Fibroblast of skin of right quadriceps (primary cell): Measurements from ENCODE around the gene CSTPP1.

Experiments
- DNase-seq: peaks from one replicate; pipeline ENCODE4 v3.0.0-alpha.2; 2013

The CSTPP1 gene, protein sequence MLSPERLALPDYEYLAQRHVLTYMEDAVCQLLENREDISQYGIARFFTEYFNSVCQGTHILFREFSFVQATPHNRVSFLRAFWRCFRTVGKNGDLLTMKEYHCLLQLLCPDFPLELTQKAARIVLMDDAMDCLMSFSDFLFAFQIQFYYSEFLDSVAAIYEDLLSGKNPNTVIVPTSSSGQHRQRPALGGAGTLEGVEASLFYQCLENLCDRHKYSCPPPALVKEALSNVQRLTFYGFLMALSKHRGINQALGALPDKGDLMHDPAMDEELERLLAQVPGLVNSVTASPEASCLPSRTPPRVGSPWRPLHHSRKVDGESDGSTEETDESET

DNA sequence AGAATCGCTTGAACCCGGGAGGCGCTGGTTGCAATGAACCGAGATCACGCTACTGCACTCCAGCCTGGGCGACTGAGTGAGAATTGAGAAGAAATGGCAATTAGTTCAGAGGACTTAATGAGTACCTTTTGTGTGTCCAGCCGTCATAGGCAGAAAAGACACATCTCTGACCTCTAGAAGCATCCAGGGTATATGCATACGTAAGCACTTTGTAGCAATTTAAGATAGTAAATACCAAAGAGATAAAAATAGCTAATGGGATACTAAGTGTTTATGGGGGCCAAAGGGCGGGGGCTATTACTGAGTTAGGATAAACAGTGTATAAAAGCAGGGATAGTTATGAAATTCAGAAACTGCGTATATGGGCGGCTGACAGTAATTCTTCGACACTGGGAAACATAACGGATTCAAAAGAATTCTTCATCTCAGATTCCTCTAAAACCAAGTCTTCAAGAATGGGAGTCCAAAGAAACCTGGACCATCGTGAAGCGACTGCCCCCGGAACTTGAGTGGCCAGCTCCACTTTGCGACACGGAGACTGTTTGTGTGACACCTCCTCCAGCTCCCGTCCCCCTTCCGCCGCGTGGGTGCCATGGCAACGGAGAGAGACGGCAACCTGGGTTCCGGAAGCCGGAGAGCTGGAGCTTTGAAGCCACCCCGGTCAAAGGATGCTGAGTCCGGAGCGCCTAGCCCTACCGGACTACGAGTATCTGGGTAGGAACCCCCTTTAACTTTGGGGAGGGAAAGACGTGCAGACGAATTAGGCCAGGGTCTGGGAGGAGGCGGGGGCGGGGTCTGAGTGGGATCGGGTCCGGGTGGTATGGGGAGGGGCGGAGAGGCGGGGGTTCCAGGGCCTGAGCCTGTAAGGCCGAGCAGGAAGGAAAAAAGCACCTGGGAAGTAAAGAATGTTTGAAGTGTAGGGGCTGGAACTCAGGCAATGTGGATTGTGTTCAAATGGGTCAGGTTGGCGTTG is at the start of gene CSTPP1:
Gene CSTPP1 (plus strand): TSS at position 624 of the 973 bp plus-strand sequence. CDS start 45 bp downstream, at position 669.
- peak; percentile 93 for DNase-seq

DNA sequence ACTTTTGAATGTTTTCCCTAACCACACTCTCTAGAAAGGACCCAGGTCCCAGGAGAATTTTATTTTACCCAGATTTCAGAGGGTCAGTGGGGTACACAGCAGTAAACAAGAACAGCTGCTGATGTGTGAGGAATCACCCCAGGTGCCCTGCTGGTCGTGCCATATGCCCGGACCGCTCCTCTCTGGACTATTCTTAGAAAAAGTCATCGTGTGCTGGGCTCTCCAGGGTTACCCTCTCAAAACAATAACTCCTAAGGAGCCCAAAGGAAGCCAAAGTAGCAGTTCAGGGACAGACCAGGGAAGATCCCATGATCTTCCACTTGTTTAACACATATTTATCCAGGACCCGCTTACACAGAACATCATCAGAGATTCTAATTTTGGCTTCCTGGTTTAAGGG is 47.9 kb upstream of the CSTPP1 start:
- no peak for DNase-seq

DNA sequence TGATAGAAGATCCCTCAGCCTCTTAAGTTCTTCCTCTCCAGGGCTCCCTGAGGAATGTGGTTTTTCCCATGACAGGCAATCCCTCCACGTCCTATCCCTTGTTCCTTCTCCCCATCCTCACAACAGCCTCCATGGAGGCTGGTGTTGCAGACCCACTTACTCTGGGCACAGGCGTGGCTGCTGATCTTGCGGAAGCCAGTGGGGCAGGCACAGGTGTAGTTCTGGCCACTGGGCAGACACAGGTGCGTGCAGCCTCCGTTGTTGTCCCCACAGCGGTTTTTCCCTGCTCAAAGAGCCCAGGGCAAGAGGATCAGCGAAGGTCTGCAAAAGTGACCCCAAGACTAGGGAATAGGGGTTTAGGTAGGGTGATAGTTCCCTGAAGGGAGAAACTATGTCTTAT is 47.3 kb upstream of the CSTPP1 start:
- no peak for DNase-seq

DNA sequence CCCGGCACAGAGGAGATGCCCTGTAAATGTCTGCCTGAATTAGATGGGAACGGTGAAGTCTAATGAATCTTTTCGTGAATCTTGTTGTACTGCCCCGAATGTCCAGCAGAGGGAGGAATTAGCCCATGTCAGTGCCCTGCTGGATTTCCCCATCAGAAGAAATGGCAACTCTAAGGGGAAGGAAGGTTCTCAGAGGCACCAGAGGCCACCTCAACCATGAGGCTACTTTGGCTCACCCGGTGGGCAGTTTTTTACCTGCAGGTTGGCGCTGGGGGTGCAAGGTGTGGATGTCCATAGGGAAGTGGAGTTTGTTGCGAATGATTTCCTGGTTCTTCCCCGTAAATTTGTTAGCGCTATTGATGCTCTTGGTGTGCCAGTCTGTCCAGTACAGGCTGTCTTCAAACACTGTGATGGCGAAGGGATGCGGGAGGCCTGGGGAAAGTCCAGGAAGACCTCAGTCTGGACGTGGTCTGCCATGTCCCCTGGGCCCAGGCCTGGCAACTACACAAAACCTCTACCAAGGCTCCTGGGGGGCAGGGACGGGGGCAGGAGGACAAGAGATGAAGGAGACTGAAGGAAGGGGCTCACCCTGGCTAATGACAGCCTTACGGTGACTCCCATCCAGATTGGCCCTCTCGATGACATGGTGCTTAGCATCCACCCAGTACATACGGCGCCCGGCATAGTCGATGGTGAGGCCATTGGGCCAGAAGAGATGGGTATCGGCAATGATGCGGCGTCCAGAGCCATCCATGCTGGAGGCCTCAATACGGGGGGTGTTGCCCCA is 46.7 kb upstream of the CSTPP1 start:
- peak; percentile 60 for DNase-seq

DNA sequence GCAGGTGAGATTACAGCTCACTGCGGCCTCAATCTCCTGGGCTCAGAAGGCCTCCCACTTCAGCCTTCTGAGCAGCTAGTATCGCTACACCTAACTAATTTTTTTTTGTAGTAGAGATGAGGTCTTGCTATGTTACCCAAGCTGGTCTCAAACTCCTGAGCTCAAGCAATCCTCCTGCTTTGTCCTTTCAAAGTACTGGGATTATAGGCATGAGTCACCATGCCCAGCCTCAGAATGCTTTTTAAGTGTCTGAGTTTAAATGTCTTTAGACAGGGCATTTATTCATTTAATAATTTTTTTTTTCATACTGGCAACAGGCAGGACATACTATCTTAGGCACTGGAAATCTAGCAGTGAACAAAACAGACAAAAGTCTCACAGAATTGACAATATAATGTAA is 45.9 kb upstream of the CSTPP1 start:
- peak; percentile 12 for DNase-seq

DNA sequence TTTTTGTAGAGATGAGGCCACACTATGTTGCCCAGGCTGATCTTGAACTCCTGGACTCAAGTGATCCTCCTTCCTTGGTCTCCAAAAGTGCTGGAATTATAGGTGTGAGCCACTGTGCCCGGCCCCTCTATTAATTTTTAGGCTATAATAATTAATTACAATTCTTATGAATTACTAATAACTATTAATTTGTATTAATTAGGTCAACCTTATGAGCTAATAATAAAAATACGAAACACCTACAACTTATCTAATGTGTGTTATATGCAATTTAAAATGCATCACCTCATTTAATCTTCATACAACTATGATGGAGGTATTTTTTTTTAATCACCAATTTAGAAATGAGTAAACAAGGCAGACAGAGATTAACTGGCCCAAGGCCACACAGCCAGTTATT is 44.5 kb upstream of the CSTPP1 start:
- no peak for DNase-seq

DNA sequence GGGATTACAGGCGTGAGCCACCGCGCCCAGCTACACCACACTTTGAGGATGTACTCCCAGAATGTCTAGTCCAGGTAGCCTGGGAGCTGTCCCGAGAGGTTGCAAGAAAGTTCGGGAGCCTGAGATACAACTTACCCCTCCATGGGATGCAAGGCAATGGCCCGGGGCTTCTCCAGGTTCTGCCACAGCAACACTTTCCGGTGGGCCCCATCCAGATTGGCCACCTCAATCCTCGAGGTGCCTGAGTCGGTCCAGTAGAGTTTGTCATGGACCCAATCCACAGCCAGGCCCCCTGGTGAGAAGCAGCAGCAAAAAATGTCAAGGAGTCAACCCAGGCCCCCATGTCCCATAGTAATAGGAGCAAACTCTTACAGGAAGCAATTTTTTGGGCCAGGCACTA is 43.7 kb upstream of the CSTPP1 start:
- DNase-seq: no peak

DNA sequence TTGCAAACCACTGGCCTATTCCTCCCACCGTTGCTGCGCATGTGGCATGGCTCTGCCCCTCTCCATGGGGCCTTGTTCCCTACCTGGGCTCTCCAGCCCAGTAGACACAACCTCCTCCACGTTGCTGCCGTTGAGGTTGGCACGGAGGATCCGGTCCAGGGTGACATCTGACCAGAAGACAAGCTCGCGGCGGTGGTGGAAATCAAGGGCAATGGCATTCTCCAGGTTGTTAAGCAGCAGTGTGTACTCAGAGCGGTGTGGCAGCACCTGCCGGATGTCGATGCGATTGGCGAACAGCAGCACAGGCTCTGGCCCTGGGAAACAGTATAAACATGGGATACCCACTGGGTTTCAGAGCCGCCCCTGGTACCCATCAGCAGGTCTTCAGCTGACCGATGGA is 42.1 kb upstream of the CSTPP1 start:
- no peak for DNase-seq

DNA sequence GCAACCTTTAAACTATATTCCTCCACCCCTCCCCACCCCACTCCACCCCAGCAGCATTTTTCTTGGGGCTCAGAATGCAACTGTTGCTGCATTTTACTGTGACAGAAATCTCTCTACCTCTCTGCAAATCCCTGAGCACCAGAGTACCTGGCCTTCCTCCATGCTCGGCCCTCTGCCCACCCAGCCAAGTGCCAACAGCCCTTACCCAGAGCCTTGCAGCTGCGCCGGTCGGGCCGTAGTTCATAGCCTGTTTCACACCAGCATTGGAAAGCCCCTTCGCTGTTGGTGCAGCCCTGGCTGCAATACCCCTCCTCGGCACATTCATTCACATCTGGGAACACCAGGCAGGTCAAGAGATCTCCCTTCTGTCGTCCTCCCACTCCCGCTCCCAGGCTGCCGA is 41.6 kb upstream of the CSTPP1 start:
- no peak for DNase-seq

DNA sequence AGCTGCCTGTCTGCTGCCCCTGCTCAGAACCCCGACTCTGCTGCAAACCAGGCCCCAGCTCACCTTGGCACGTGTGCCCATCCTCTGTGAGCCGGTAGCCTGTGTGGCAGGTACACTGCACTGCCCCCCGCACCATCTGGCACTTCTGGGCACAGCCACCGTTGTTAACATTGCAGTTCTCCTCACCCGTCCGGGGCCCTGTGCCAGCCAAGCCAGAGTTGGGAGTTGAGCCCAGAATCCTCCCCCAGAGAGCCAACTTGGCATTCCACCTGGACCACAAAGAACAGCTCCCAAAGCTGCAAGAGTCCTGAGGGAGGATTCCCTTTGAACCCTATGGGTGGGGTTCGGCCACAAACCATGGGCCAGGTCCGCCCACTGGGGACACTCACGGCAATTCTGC is 40.7 kb upstream of the CSTPP1 start:
- no peak for DNase-seq

DNA sequence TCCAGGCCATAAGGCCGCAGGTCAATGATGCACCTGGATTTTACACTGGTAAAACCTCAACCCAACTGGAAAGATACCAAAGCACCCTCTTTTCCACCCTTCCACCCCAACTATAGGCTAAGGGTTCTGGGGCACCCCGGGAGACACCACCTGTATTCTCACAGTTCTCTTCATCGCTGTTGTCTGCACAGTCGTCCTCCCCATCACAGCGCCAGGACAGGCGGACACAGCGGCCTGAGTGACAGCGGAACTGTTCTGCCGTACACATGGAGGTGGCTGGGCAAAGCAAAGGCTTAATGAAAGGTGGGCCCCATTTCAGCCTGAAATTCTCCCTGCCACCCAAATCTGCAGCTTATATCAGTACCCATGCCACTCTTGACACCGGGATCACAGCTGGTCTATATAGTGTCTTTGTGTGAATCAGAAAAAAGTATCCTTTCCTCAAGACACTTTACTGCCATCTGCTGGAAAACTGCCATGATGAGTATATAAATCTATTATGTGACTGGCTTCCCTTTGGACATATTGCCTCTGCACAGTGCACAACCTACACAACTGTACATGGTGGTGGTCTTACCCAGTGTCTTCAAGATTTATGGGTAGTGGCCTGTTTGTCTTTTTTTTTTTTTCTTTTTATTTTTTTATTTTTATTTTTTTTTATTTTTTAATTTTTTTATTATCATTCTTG is 39.7 kb upstream of the CSTPP1 start:
- DNase-seq: peak; percentile 47

DNA sequence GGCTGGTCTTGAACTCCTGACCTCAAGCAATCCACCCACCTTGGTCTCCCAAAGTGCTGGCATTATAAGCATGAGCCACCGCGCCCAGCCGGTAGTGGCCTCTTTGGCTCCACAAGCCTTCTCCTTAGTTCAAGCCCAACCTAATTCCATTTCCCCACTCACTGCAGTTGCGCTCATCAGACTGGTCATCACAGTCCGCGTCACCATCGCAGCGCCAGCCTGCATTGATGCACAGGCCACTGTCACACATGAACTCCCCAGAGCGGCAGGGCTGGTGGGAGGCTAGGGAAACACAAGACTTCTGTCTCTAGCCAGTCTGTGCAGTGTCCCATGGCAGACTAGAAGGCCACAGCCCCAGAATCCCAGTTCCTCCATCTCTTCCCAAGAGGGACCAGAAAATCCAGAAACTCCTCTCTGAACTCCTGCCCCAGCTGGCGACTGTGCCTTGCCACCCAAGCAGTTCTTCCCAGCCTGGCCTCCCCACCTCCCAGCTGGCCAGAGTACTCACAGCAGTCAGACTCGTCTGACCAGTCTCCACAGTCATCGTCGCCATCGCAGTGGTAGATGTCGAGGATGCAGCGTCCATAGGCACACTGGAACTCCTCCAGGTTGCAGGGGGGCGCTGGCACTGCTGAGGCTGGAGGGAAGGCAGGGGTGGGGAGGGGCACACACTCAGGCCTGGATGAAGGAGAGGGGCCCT is 38.0 kb upstream of the CSTPP1 start:
- no peak for DNase-seq

DNA sequence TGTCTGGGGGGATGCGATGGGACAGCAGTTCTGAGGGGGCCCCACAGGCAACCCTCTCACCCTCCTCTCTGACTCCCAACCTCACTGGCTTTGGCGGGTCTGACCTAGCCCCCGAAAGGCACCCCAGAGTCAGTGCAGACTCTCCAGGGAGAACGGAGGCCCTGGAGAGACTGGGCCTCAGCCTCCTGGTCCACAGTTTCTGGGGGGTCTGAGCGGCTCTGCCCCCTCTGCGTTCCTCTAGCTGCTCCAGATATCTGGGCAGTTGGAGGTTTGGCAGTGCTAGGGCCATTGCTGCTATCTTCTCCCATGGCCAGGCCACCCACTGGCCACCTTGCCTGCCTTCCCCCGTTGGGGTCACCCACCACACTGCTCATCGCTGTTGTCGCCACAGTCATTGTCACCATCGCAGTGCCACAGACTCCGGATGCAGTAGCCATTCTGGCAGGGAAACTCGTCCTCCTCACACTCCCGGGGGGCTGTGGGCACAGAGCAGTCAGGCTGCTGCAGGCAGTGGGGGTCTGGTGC is 37.0 kb upstream of the CSTPP1 start:
- no peak for DNase-seq

DNA sequence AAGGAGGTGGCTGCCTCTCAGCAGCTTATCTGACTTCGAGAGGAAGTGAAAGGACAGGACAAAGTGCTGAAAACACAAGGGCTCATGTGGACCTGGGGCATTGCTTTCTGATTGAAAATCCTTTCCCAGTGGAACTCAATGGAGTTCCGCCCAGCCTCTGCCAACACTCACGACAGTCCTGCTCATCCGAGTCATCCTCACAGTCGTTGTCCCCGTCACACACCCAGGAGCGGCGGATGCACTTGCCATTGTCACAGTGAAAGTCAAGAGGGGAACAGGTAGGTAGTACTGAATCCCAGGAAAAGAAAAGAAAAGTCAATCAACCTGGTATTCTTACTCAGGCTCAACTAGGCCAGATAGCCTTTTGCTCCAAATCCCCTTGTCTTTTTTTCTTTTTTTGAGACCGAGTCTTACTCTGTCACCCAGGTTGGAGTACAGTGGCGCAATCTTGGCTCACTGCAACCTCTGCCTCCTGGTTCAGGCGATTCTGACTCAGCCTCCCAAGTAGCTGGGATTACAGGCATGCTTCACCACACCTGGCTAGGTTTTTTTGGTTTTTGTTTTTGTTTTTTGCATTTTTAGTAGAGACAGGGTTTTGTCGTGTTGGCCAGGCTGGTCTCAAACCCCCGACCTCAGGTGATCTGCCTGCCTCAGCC is 36.3 kb upstream of the CSTPP1 start:
- DNase-seq: no peak

DNA sequence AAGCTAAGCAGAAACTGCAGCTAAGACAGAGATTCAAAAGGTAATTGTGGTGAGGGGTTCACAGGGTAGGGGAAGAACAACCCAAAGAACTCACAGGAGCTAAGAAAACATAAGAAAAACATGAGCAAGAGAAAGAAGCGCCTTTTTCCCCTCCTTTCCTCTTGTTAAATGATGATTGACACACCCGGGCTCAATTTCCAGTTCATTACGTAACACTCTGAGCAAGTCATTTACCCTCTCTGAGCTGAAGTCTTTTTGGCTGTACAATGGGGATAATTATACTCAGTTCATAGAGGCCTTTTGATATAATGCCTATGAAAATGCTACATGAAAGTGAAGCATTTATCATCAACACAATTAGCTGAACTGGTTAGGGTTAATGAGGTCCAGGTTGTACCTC is 35.4 kb upstream of the CSTPP1 start:
- DNase-seq: no peak

DNA sequence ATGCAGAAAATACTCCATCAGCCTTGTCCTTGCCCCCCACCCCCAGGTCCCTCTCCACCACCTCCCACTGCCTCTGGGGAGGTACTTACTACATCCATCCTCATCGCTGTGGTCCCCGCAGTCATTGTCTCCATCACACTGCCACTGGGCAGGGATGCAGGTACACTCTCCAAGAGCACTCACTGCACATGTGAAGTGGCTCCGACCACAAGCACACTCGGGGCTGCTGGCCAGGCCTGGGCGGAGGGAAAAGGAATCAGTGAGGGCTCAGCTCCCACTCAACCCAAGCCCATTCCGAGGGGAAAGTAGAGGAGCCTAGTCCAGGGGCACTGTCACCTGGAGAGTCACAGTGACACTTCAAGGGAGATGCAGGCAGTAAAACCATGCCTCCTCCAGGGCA is 33.9 kb upstream of the CSTPP1 start:
- no peak for DNase-seq

DNA sequence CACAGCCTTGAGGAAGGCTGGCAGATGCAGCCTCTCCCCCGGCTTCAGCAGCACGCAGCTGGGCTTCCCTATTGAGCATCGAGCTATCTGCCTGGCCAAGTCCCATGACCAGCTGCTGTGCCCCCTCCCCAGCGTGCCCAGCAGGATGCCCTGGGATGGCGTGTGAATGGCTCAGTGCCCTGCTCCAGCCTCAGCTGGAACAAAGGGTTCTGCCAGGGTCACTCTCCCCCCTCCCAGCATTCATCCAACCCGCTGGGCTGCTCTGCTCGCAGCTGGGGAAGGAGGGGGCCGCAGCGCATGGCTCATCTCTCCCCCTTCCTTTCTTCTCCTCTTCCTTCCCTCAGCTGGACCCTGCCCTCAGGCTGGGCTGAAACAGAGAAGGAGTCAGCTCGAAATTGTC is 32.7 kb upstream of the CSTPP1 start:
- no peak for DNase-seq

DNA sequence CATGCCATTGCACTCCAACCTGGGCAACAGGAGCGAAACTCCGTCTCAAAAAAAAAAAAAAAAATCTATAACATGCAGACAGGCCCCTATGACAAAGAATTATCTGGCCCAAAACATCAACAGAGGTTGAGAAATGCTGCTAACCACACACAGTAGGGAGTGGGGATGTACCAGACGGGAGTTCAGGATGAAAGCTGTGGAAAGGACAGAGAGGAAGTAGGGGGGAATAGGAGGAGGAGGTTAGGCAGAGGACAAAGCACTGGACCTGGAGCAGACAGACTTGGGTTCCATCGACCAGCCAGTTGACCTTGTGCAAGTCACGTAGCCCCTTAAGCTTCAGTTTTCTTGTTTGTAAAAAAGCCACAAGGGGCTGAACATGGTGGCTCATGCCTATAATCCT is 30.8 kb upstream of the CSTPP1 start:
- no peak for DNase-seq

DNA sequence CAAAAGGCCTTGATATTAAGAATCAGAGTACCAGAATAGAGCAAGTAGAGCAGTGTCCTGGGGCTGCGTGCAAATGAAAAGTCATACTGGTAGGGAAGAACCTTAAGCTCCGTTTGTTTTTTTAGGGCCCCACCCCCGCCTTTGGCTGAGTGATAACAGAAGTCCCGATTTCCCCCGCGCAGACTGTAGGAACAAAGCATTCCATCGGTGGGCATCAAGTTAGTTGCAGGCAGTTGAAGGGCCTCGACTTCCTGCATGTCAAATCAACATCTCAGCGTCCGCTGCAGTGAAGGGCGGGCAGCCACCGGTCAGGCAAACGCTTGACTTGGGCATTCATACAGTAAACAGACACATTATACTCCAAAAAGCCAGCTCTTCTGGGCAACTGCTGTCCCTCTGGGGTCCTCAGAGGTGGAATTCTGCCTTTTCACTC is 29.9 kb upstream of the CSTPP1 start:
- DNase-seq: no peak

DNA sequence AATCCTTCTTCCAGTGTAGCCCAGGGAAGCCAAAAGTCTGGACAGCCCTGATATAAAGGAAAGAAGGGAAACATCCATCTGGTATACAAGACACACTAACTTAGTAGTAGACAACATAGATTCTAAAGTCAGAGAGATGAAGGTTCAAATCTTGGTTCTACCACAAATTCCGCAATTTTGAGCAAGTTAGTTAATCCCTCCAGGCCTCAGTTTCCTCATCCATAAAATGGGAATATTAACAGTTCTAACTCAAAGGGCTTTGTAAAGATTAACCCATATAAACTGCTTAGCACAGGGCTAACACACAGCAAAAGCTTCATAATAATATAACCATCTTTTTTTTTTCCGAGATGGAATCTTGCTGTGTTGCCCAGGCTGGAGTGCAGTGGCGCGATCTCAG is 29.0 kb upstream of the CSTPP1 start:
- DNase-seq: no peak

DNA sequence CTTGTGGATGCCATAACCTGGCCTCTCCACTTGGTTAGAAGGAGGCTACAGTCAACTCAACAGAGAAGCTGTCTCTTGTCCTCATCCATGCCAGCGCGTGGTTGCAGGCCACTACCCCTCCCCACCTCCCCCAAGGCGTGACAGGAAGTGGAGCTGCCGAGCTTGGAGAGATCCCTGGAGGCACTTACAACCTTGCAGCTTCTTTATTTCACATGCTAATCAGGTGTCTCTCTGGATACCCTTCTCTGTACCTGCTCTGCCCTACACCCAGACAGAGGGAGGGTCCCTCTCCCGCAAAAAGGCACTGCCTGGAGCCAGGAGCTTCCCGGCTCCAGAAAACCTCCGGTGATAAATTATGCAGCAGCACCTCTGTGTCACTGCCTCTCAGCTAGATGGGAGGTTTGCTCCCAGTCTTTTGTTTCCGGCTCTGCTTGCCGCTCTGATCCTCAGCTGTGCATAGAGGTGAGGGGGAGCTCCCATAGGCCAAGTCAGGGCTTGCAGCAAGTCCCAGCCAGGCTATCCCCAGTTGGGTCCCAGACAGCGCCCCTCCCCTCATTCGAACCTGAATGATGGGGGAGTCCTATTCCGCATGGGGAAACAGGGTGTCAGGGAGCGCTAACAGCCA is 23.9 kb upstream of the CSTPP1 start:
- DNase-seq: no peak
